ENCODE results near the gene STRN4.

- TF ChIP-seq, protein P1, sequence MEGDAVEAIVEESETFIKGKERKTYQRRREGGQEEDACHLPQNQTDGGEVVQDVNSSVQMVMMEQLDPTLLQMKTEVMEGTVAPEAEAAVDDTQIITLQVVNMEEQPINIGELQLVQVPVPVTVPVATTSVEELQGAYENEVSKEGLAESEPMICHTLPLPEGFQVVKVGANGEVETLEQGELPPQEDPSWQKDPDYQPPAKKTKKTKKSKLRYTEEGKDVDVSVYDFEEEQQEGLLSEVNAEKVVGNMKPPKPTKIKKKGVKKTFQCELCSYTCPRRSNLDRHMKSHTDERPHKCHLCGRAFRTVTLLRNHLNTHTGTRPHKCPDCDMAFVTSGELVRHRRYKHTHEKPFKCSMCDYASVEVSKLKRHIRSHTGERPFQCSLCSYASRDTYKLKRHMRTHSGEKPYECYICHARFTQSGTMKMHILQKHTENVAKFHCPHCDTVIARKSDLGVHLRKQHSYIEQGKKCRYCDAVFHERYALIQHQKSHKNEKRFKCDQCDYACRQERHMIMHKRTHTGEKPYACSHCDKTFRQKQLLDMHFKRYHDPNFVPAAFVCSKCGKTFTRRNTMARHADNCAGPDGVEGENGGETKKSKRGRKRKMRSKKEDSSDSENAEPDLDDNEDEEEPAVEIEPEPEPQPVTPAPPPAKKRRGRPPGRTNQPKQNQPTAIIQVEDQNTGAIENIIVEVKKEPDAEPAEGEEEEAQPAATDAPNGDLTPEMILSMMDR (IDR thresholded peaks at IDR 0.05) = no peak
- TF ChIP-seq REST (IDR thresholded peaks at IDR 0.05; ENCODE audit: low read depth, low read length) = no peak
- TF ChIP-seq EZH2phosphoT487 (IDR thresholded peaks at IDR 0.05; ENCODE audit: borderline replicate concordance, low read depth) = no peak
- no peak for TF ChIP-seq JUND (IDR thresholded peaks at IDR 0.05)
- no peak for TF ChIP-seq FOXJ3 (CRISPR knock-in tag; IDR thresholded peaks at IDR 0.05)
- TF ChIP-seq RAD21 (IDR thresholded peaks at IDR 0.05; ENCODE audit: low read length) = no peak
- TF ChIP-seq, protein P2, sequence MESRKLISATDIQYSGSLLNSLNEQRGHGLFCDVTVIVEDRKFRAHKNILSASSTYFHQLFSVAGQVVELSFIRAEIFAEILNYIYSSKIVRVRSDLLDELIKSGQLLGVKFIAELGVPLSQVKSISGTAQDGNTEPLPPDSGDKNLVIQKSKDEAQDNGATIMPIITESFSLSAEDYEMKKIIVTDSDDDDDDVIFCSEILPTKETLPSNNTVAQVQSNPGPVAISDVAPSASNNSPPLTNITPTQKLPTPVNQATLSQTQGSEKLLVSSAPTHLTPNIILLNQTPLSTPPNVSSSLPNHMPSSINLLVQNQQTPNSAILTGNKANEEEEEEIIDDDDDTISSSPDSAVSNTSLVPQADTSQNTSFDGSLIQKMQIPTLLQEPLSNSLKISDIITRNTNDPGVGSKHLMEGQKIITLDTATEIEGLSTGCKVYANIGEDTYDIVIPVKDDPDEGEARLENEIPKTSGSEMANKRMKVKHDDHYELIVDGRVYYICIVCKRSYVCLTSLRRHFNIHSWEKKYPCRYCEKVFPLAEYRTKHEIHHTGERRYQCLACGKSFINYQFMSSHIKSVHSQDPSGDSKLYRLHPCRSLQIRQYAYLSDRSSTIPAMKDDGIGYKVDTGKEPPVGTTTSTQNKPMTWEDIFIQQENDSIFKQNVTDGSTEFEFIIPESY (IDR thresholded peaks at IDR 0.05; ENCODE audit: borderline replicate concordance, low read depth) = no peak
- TF ChIP-seq POLR2AphosphoS5 (IDR thresholded peaks at IDR 0.05; ENCODE audit: low read depth, low read length) = no peak
- no peak for TF ChIP-seq EP300 (IDR thresholded peaks at IDR 0.05; ENCODE audit: borderline replicate concordance in 1 of 2, low read depth in 1 of 2, low read length in 1 of 2)
- TF ChIP-seq MAX (IDR thresholded peaks at IDR 0.05; ENCODE audit: low read depth) = no peak
- TF ChIP-seq RCOR1 (IDR thresholded peaks at IDR 0.05; ENCODE audit: low read length) = no peak
- no peak for TF ChIP-seq TAF1 (IDR thresholded peaks at IDR 0.05; ENCODE audit: borderline replicate concordance, low read depth, low read length)
- TF ChIP-seq YY1 (IDR thresholded peaks at IDR 0.05; ENCODE audit: low read depth) = no peak
- TF ChIP-seq CHD2 (IDR thresholded peaks at IDR 0.05; ENCODE audit: low read length, partially characterized antibody) = no peak
These were observed 39.1 kb upstream of the STRN4 start for GRCh38 chr19:46785054-46785979.
